ENCODE data around the gene TATDN2.

GRCh38 chr3:10238345-10239183 is 9.7 kb upstream of the TATDN2 start:
- TF ChIP-seq, protein P1, sequence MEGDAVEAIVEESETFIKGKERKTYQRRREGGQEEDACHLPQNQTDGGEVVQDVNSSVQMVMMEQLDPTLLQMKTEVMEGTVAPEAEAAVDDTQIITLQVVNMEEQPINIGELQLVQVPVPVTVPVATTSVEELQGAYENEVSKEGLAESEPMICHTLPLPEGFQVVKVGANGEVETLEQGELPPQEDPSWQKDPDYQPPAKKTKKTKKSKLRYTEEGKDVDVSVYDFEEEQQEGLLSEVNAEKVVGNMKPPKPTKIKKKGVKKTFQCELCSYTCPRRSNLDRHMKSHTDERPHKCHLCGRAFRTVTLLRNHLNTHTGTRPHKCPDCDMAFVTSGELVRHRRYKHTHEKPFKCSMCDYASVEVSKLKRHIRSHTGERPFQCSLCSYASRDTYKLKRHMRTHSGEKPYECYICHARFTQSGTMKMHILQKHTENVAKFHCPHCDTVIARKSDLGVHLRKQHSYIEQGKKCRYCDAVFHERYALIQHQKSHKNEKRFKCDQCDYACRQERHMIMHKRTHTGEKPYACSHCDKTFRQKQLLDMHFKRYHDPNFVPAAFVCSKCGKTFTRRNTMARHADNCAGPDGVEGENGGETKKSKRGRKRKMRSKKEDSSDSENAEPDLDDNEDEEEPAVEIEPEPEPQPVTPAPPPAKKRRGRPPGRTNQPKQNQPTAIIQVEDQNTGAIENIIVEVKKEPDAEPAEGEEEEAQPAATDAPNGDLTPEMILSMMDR (IDR thresholded peaks at IDR 0.05; ENCODE audit: poor library complexity) = no peak
- no peak for TF ChIP-seq EZH2 (IDR thresholded peaks at IDR 0.05; ENCODE audit: borderline replicate concordance)
